Measurements from ENCODE around the gene PCSK5. TPM values are rescaled to one million over a fixed set of nuclear protein-coding genes. Genes with fewer than 3 reads are reported as not detected.

PCSK5 gene
- total RNA-seq, 2 donors from 2014 or later, result 2.5 to 3.5 TPM

GRCh38 chr9:76138360-76138759, 247.9 kb downstream of the PCSK5 start:
- Histone ChIP-seq H3K27ac (ENCODE audit: low read depth, low read length) (no peak overlapping the region), H3K4me3 (ENCODE audit: low read length) (no peak overlapping the region), H3K27me3 (ENCODE audit: control insufficient read depth, insufficient read depth, low read length, poor library complexity, severe bottlenecking) (no peaks in the 10 kb centered on the region), H3K9ac (ENCODE audit: extremely low read depth, low read length, poor library complexity, severe bottlenecking) (no peak overlapping the region), H3K4me1 (ENCODE audit: control insufficient read depth, insufficient read depth, low read length) (peaks cover 4% of the 10 kb centered on the region), H3K9me3 (ENCODE audit: control insufficient read depth, low read length) (no peaks in the 10 kb centered on the region), H3K36me3 (ENCODE audit: control insufficient read depth, insufficient read depth, low read length) (no peaks in the 10 kb centered on the region)
- no peak overlapping the region for H3K27ac Mint-ChIP-seq
- peaks cover 38% of the 10 kb centered on the region for H3K4me1 Mint-ChIP-seq
- no peak for DNase-seq
- TF ChIP-seq, protein P1, sequence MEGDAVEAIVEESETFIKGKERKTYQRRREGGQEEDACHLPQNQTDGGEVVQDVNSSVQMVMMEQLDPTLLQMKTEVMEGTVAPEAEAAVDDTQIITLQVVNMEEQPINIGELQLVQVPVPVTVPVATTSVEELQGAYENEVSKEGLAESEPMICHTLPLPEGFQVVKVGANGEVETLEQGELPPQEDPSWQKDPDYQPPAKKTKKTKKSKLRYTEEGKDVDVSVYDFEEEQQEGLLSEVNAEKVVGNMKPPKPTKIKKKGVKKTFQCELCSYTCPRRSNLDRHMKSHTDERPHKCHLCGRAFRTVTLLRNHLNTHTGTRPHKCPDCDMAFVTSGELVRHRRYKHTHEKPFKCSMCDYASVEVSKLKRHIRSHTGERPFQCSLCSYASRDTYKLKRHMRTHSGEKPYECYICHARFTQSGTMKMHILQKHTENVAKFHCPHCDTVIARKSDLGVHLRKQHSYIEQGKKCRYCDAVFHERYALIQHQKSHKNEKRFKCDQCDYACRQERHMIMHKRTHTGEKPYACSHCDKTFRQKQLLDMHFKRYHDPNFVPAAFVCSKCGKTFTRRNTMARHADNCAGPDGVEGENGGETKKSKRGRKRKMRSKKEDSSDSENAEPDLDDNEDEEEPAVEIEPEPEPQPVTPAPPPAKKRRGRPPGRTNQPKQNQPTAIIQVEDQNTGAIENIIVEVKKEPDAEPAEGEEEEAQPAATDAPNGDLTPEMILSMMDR (conservative IDR thresholded peaks at IDR 0.05), result no peak
- no peaks in the 10 kb centered on the region for H3K9me3 Mint-ChIP-seq
- H3K4me3 Mint-ChIP-seq, result no peak overlapping the region
- no peaks in the 10 kb centered on the region for H3K36me3 Mint-ChIP-seq (ENCODE audit: low read depth)
- 77 to 92% methylated on average over 3 to 4 of the region's 4 CpGs for WGBS, 2 experiments (ENCODE audit: insufficient coverage in 1 of 2, insufficient read length in 1 of 2)
- no peaks in the 10 kb centered on the region for H3K27me3 Mint-ChIP-seq (ENCODE audit: insufficient read depth)

DNA sequence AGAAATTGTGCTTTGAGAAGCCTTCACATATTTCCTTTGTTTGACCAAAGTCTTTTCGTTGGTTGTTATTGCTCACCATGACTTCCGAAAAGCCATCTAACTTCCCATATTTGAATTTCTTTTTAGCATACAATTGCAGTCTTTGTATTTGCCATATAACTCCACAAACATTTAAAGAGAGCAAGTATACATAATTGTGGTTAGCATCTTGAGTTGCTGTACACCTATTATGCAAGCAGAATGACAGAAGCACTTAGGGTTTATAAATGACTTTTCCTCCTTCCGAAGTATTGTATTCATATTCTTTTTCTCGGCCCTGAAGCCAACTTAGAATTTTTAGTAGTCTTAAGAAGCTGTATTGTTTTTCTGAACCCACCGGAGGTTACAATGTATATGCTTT, 253.4 kb downstream of the PCSK5 start:
- TF ChIP-seq, protein P1 (conservative IDR thresholded peaks at IDR 0.05), result no peak

DNA sequence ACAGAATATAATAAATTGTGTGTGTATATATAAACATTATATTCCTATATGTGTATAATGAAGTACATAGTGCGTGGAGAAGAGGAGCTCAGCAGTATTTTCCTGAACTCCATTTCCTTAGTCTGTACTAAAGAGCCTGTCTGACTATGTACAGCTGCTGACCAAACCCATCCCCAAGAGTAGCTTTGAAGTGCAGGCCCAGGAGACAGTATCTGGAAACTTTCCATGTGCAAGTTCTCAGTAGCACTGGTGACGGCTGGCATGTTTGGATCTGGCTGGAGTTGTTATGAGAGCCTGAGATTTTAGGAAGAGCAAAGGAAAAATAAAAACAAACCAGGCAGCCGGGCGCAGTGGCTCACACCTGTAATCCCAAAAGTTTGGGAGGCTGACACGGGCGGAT, 259.5 kb downstream of the PCSK5 start:
- 87 to 100% methylated on average over 5 to 6 of the region's 6 CpGs for whole genome bisulfite sequencing, 2 experiments (ENCODE audit: insufficient coverage in 1 of 2, insufficient read length in 1 of 2)
- Histone ChIP-seq H3K27me3 (ENCODE audit: control insufficient read depth, insufficient read depth, low read length, poor library complexity, severe bottlenecking) (peaks cover 4% of the 10 kb centered on the region), H3K4me3 (ENCODE audit: low read length) (no peak overlapping the region), H3K9ac (ENCODE audit: extremely low read depth, low read length, poor library complexity, severe bottlenecking) (no peak overlapping the region), H3K27ac (ENCODE audit: low read depth, low read length) (no peak overlapping the region), H3K4me1 (ENCODE audit: control insufficient read depth, insufficient read depth, low read length) (peaks cover 2% of the 10 kb centered on the region), H3K36me3 (ENCODE audit: control insufficient read depth, insufficient read depth, low read length) (no peaks in the 10 kb centered on the region), H3K9me3 (ENCODE audit: control insufficient read depth, low read length) (no peaks in the 10 kb centered on the region)
- Mint-ChIP-seq H3K4me1 (peaks cover 7% of the 10 kb centered on the region), H3K4me3 (no peak overlapping the region), H3K36me3 (ENCODE audit: low read depth) (no peaks in the 10 kb centered on the region), H3K27ac (no peak overlapping the region), H3K27me3 (ENCODE audit: insufficient read depth) (no peaks in the 10 kb centered on the region), H3K9me3 (no peaks in the 10 kb centered on the region)
- no peak for DNase-seq
- TF ChIP-seq, protein P1 (conservative IDR thresholded peaks at IDR 0.05), result no peak

More for the DNA sequence above, 253.4 kb downstream of the PCSK5 start:
- no peak for DNase-seq
- Histone ChIP-seq H3K36me3 (ENCODE audit: control insufficient read depth, insufficient read depth, low read length) (no peaks in the 10 kb centered on the region), H3K9ac (ENCODE audit: extremely low read depth, low read length, poor library complexity, severe bottlenecking) (no peak overlapping the region), H3K4me1 (ENCODE audit: control insufficient read depth, insufficient read depth, low read length) (peaks cover 4% of the 10 kb centered on the region), H3K9me3 (ENCODE audit: control insufficient read depth, low read length) (no peaks in the 10 kb centered on the region), H3K27ac (ENCODE audit: low read depth, low read length) (no peak overlapping the region), H3K4me3 (ENCODE audit: low read length) (no peak overlapping the region), H3K27me3 (ENCODE audit: control insufficient read depth, insufficient read depth, low read length, poor library complexity, severe bottlenecking) (no peaks in the 10 kb centered on the region)
- Mint-ChIP-seq H3K27ac (no peak overlapping the region), H3K4me1 (peaks cover 20% of the 10 kb centered on the region), H3K36me3 (ENCODE audit: low read depth) (no peaks in the 10 kb centered on the region), H3K9me3 (no peaks in the 10 kb centered on the region), H3K27me3 (ENCODE audit: insufficient read depth) (no peaks in the 10 kb centered on the region), H3K4me3 (no peak overlapping the region)
- WGBS, 2 experiments (ENCODE audit: insufficient coverage in 1 of 2, insufficient read length in 1 of 2), result 94 to 97% methylated on average over 5 of the region's 5 CpGs

Measured in endodermal cell (in vitro differentiated cells).